Stomach (tissue), 4 donors: ENCODE data around the gene ATG12.

Source experiments
- EP300 ChIP-seq: sonication (generic); formaldehyde crosslinking; IDR thresholded peaks from one replicate; pipeline ENCODE4 v1.6.1; 2017; ENCODE audit warnings: antibody characterized with exemption
- POLR2A ChIP-seq, 4 donors: fragments of 450-650 bp; IDR thresholded peaks; one replicate each; pipeline ENCODE4 v1.6.1; 2016; ENCODE audit warnings: antibody characterized with exemption in 4 of 4, control low read depth in 2 of 4, mild to moderate bottlenecking in 1 of 4, moderate library complexity in 1 of 4
- POLR2AphosphoS5 ChIP-seq, 3 donors: sonication (generic); formaldehyde crosslinking; IDR thresholded peaks; one replicate each; pipeline ENCODE4 v1.6.1; 2016; ENCODE audit warnings: antibody characterized with exemption in 3 of 3
- TF ChIP-seq, protein P1 (sequence below), 7 experiments: fragments of 450-650 bp in 4 of 7; fragments of 200-600 bp in 3 of 7; sonication (generic) in 3 of 7; IDR thresholded peaks; one replicate each; pipeline ENCODE4 v1.5.1; 2016 to 2019; ENCODE audit warnings: antibody characterized with exemption in 7 of 7, control low read depth in 2 of 7, mild to moderate bottlenecking in 1 of 7

DNA sequence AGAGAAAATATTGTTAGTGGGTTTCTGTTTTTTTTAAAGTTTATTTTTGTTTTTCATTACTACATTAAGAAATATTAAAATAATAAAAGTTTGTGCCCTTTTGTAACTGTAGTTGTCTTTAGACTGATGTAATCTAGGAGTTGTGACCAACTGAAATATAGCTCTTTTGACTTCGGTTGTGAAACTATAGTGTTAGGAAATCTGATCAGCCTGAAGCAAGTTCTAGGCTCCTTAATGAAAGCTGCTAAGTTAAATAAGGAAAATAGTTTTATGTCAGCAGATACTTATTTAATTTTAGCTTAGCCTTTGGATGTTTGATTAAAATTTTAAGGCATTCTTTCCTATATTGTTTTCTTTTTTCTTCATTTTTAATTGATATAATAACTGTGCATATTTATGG is 14.6 kb upstream of the ATG12 start:
- TF ChIP-seq, protein P1, sequence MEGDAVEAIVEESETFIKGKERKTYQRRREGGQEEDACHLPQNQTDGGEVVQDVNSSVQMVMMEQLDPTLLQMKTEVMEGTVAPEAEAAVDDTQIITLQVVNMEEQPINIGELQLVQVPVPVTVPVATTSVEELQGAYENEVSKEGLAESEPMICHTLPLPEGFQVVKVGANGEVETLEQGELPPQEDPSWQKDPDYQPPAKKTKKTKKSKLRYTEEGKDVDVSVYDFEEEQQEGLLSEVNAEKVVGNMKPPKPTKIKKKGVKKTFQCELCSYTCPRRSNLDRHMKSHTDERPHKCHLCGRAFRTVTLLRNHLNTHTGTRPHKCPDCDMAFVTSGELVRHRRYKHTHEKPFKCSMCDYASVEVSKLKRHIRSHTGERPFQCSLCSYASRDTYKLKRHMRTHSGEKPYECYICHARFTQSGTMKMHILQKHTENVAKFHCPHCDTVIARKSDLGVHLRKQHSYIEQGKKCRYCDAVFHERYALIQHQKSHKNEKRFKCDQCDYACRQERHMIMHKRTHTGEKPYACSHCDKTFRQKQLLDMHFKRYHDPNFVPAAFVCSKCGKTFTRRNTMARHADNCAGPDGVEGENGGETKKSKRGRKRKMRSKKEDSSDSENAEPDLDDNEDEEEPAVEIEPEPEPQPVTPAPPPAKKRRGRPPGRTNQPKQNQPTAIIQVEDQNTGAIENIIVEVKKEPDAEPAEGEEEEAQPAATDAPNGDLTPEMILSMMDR (IDR thresholded peaks at IDR 0.05): no peak
- TF ChIP-seq EP300 (no peak), POLR2AphosphoS5 (IDR thresholded peaks at IDR 0.05) (no peak), POLR2A (IDR thresholded peaks at IDR 0.05) (no peak)
